ENCODE measurements around the gene GJB5. TPM values are rescaled to one million over a fixed set of nuclear protein-coding genes. Genes with fewer than 3 reads are reported as not detected.

The GJB5 gene
- total RNA-seq, 1 experiment from 2014 or later, result not detected

DNA sequence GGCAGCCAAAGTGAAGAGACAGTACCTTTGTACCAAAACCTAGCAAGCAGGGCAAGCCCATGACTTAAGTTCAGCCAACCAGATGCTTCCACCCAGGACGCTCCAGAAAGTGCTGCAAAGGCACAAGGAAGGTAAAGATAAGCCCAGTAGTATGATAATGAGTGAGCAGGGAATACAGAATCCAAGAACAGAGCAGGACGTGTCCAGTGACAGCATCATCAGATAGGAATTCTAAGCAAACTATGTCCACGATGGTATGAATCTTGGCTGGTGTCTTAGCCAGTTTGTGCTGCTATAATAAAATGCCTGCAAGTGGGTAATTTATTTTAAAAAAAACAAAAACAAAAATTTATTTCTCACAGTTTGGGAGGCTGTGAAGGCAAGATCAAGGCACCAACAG, 51.5 kb downstream of the GJB5 start:
- Histone ChIP-seq H3K27ac (no peak overlapping the region), H3K36me3 (no peaks in the 10 kb centered on the region), H3K4me1 (replicated peaks) (no peaks in the 10 kb centered on the region), H3K4me3 (no peak overlapping the region), H3K9me3 (replicated peaks) (no peaks in the 10 kb centered on the region), H3K27me3 (replicated peaks) (no peaks in the 10 kb centered on the region; the same call in 1 of the 2 replicates)
- no peak for DNase-seq (ENCODE audit: low read depth in 1 of 2, low spot score in 2 of 2)

Other genes with a start within 250 kb of the GJB5 start
- not detected in 2 replicates for gene GJB4, start 4.7 kb downstream of the GJB5 start, total RNA-seq (2014; rRNA removed; shearing (Covaris generic))
- gene GJB3, start 26.2 kb downstream of the GJB5 start, total RNA-seq (2014; rRNA removed; shearing (Covaris generic)), result not detected in 2 replicates
- not detected in 2 replicates for gene GJA4, start 38.0 kb downstream of the GJB5 start, total RNA-seq (2014; rRNA removed; shearing (Covaris generic))
- 27.7 and 41.5 TPM in 2 replicates for gene SMIM12, start 104.7 kb downstream of the GJB5 start, total RNA-seq (2014; rRNA removed; shearing (Covaris generic))
- not detected in 2 replicates for gene DLGAP3, start 174.6 kb downstream of the GJB5 start, total RNA-seq (2014; rRNA removed; shearing (Covaris generic))
- gene TMEM35B, start 230.3 kb downstream of the GJB5 start, total RNA-seq (2014; rRNA removed; shearing (Covaris generic)), result 33.0 and 42.4 TPM in 2 replicates